HG03064 (cell line): ENCODE measurements around the gene COQ8A.
"Not testable (repeated sequence)": the region's sequence is repeated elsewhere in the genome, so short reads cannot be mapped to it uniquely, and the experiment has no call there.

Source experiments
- ATAC-seq: cut with Tn5 transposase; IDR thresholded peaks from one replicate; pipeline ENCODE4 v1.9.1; 2021; ENCODE audit warnings: low read depth; ENCODE audit not compliant: unreplicated experiment

COQ8A gene

GRCh38 chr1:226920446-226920894 lies 19.6 kb upstream of the COQ8A start:
- ATAC-seq: no peak

- no peak for ATAC-seq
Measured at GRCh38 chr1:226921504-226921903, 18.6 kb upstream of the COQ8A start.

- ATAC-seq: not testable (repeated sequence)
Measured at GRCh38 chr1:226929260-226930111, 10.6 kb upstream of the COQ8A start.

GRCh38 chr1:226934483-226935237 lies 5.4 kb upstream of the COQ8A start:
- ATAC-seq: no peak

GRCh38 chr1:226937940-226938725 lies 2.0 kb upstream of the COQ8A start:
- no peak for ATAC-seq

GRCh38 chr1:226938903-226939437 lies 1.1 kb upstream of the COQ8A start:
- ATAC-seq: no peak

GRCh38 chr1:226939438-226940028 lies 561 bp upstream of the COQ8A start:
- peak; percentile 37 for ATAC-seq

- no peak for ATAC-seq
Measured at GRCh38 chr1:226940806-226941067, 643 bp downstream of the COQ8A start.

- ATAC-seq: no peak
Measured at GRCh38 chr1:226942392-226942791, 2.3 kb downstream of the COQ8A start.

GRCh38 chr1:226943156-226943555 lies 3.1 kb downstream of the COQ8A start:
- ATAC-seq: no peak

GRCh38 chr1:226943927-226944326 lies 3.8 kb downstream of the COQ8A start:
- ATAC-seq: no peak

GRCh38 chr1:226945106-226945857 lies 5.2 kb downstream of the COQ8A start:
- ATAC-seq: no peak

GRCh38 chr1:226945858-226946245 lies 5.8 kb downstream of the COQ8A start:
- ATAC-seq: no peak

GRCh38 chr1:226946285-226946684 lies 6.2 kb downstream of the COQ8A start:
- no peak for ATAC-seq

GRCh38 chr1:226946841-226947240 lies 6.7 kb downstream of the COQ8A start:
- no peak for ATAC-seq

GRCh38 chr1:226948051-226948450 lies 8.0 kb downstream of the COQ8A start:
- ATAC-seq: no peak

GRCh38 chr1:226948480-226948879 lies 8.4 kb downstream of the COQ8A start:
- ATAC-seq: no peak

- ATAC-seq: no peak
Measured at GRCh38 chr1:226948996-226949395, 8.9 kb downstream of the COQ8A start.

- no peak for ATAC-seq
Measured at GRCh38 chr1:226949401-226949800, 9.3 kb downstream of the COQ8A start.

GRCh38 chr1:226950316-226950715 lies 10.2 kb downstream of the COQ8A start:
- ATAC-seq: no peak
